ENCODE results near the gene MAX.

Gene MAX

DNA sequence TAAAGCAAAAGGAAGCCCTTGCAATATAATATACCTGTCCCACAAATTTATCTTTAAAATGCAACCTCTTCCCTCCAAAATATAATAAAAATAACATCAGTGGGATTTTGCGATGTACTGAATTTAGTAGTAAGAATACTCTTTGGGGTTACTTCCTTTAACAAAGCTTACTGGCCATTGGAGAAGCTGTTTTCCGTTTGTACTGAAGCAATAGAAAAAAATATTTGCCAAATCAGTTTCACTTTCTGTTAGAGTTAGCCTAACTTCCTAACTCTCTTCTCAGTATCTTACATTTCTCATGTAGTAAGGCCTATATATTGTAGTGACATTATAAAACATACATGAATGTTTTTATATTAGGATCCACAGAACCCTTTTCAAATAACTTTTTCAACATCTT lies 3.7 kb downstream of the MAX start:
- Histone ChIP-seq H3K27ac (ENCODE audit: low read length) (no peak overlapping the region; the same call in 1 of the 2 replicates), H2AFZ (ENCODE audit: low read length) (no peak overlapping the region), H3K9ac (ENCODE audit: low read length) (no peak overlapping the region), H3F3A (ENCODE audit: insufficient read depth, low read length) (no peaks in the 10 kb centered on the region), H3K4me1 (ENCODE audit: low read length) (0 out of 2 replicates have a peak, but pooled peaks cover 10% of the 10 kb centered on the region), H3K9me2 (replicated peaks; ENCODE audit: insufficient read depth, low read length) (no peaks in the 10 kb centered on the region), H3K36me3 (replicated peaks; ENCODE audit: insufficient read depth, low read length) (no peaks in the 10 kb centered on the region), H3K27me3 (replicated peaks; ENCODE audit: insufficient read depth, low read length) (no peaks in the 10 kb centered on the region), H3K79me2 (ENCODE audit: low read length) (peaks cover 59% of the 10 kb centered on the region), H4K20me1 (ENCODE audit: insufficient read depth, low read length) (no peaks in the 10 kb centered on the region), H3K4me3 (ENCODE audit: low read length) (peak overlapping the region; percentile 33; the same call in 1 of the 2 replicates), H3K4me2 (ENCODE audit: low read depth, low read length) (peak overlapping the region; percentile 68), H3K9me3 (replicated peaks; ENCODE audit: insufficient read depth, low read length) (no peaks in the 10 kb centered on the region)
- peak; percentile 47 for DNase-seq
- no peak for TF ChIP-seq EZH2phosphoT487 (IDR thresholded peaks at IDR 0.05; ENCODE audit: low read length)
- TF ChIP-seq EZH2 (optimal IDR thresholded peaks at IDR 0.05; ENCODE audit: low read depth, low read length): no peak
- TF ChIP-seq, protein P1, sequence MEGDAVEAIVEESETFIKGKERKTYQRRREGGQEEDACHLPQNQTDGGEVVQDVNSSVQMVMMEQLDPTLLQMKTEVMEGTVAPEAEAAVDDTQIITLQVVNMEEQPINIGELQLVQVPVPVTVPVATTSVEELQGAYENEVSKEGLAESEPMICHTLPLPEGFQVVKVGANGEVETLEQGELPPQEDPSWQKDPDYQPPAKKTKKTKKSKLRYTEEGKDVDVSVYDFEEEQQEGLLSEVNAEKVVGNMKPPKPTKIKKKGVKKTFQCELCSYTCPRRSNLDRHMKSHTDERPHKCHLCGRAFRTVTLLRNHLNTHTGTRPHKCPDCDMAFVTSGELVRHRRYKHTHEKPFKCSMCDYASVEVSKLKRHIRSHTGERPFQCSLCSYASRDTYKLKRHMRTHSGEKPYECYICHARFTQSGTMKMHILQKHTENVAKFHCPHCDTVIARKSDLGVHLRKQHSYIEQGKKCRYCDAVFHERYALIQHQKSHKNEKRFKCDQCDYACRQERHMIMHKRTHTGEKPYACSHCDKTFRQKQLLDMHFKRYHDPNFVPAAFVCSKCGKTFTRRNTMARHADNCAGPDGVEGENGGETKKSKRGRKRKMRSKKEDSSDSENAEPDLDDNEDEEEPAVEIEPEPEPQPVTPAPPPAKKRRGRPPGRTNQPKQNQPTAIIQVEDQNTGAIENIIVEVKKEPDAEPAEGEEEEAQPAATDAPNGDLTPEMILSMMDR (IDR thresholded peaks at IDR 0.05; ENCODE audit: low read length): no peak

DNA sequence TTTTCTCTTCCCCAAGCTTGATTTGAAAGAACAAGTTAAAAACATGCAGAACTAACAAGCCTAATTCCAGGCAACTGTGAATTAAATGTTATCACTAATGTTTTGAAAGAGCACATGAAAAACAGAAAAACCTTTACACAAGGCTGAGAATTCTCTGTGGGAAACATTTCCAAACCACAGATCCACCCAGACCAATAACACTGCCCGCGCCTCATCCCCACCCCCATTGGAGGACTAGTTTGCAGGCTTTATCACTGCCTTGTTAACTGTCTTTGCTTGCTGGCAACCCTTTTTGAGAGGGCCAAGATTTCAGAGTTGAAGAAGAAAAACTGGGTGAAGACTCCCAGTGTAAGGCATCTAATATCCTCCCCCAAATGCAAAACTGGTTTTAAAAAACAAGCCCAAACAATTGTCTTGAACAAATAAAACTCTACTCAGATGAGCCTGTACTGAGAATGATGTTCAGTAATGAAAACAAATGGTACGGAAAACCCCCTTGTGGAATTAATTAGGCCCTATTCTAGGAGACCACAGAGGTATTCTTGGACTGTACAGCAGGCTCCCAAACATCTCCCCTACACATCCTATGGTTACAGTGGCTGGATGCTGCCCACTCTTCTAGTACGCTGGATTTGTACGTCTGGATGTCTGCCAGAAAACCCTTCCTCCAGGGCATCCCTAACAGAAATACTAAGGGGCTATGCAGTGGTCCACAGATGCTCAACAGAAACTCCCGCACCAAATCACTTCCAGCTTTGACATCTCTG lies 5.8 kb downstream of the MAX start:
- H3K79me2 ChIP-seq (ENCODE audit: low read length): peaks cover 55% of the 10 kb centered on the region
- H2AFZ ChIP-seq (ENCODE audit: low read length): no peak overlapping the region
- no peaks in the 10 kb centered on the region for H3K36me3 ChIP-seq (replicated peaks; ENCODE audit: insufficient read depth, low read length)
- H3K4me1 ChIP-seq (ENCODE audit: low read length): 0 out of 2 replicates have a peak, but pooled peaks cover 10% of the 10 kb centered on the region
- no peaks in the 10 kb centered on the region for H3K9me2 ChIP-seq (replicated peaks; ENCODE audit: insufficient read depth, low read length)
- H4K20me1 ChIP-seq (ENCODE audit: insufficient read depth, low read length): no peaks in the 10 kb centered on the region
- no peak overlapping the region for H3K9ac ChIP-seq (ENCODE audit: low read length)
- DNase-seq: no peak
- H3K27me3 ChIP-seq (replicated peaks; ENCODE audit: insufficient read depth, low read length): no peaks in the 10 kb centered on the region
- H3F3A ChIP-seq (ENCODE audit: insufficient read depth, low read length): no peaks in the 10 kb centered on the region
- no peak overlapping the region for H3K4me3 ChIP-seq (ENCODE audit: low read length)
- no peak overlapping the region for H3K4me2 ChIP-seq (ENCODE audit: low read depth, low read length)
- H3K27ac ChIP-seq (ENCODE audit: low read length): no peak overlapping the region
- H3K9me3 ChIP-seq (replicated peaks; ENCODE audit: insufficient read depth, low read length): no peaks in the 10 kb centered on the region
- TF ChIP-seq EZH2phosphoT487 (IDR thresholded peaks at IDR 0.05; ENCODE audit: low read length) (no peak), EZH2 (optimal IDR thresholded peaks at IDR 0.05; ENCODE audit: low read depth, low read length) (no peak)
- TF ChIP-seq, protein P1 (IDR thresholded peaks at IDR 0.05; ENCODE audit: low read length): no peak

DNA sequence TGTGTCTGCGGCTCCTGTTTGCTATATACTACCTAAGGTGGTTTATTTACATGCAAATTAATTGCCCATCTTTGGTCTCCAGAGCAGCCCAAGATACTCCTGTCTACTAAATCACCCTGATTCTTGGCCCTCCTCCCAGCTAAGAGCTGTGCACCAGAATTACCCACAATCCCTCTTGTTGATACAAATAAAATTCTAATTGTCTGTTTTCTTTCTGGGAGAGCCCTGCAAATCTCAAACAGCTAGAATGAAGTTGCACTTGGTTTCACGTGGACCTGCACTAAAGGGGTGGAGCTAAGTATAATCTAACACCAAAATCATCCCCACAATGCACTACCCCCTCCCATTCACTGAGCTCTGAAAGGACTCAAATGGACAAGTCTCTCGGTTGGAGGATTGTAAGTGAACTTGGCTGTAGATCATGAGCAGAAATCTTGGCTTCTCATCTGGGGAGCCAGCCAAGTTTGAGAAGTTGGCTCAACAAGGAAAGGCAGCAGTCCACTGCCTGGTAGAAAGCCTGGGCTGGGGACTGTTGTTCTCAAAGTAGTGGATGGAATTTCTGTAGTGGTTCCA lies 6.6 kb downstream of the MAX start:
- Histone ChIP-seq H3K4me2 (ENCODE audit: low read depth, low read length) (no peak overlapping the region), H3K79me2 (ENCODE audit: low read length) (peaks cover 48% of the 10 kb centered on the region), H3K9ac (ENCODE audit: low read length) (no peak overlapping the region), H3F3A (ENCODE audit: insufficient read depth, low read length) (no peaks in the 10 kb centered on the region), H3K9me3 (replicated peaks; ENCODE audit: insufficient read depth, low read length) (no peaks in the 10 kb centered on the region), H2AFZ (ENCODE audit: low read length) (no peak overlapping the region), H3K27ac (ENCODE audit: low read length) (no peak overlapping the region), H3K9me2 (replicated peaks; ENCODE audit: insufficient read depth, low read length) (no peaks in the 10 kb centered on the region), H3K4me3 (ENCODE audit: low read length) (no peak overlapping the region), H4K20me1 (ENCODE audit: insufficient read depth, low read length) (no peaks in the 10 kb centered on the region), H3K27me3 (replicated peaks; ENCODE audit: insufficient read depth, low read length) (no peaks in the 10 kb centered on the region), H3K36me3 (replicated peaks; ENCODE audit: insufficient read depth, low read length) (no peaks in the 10 kb centered on the region), H3K4me1 (ENCODE audit: low read length) (0 out of 2 replicates have a peak, but pooled peaks cover 7% of the 10 kb centered on the region)
- TF ChIP-seq, protein P1 (IDR thresholded peaks at IDR 0.05; ENCODE audit: low read length): no peak
- TF ChIP-seq EZH2 (optimal IDR thresholded peaks at IDR 0.05; ENCODE audit: low read depth, low read length) (no peak), EZH2phosphoT487 (IDR thresholded peaks at IDR 0.05; ENCODE audit: low read length) (no peak)
- no peak for DNase-seq

Data from MM.1S (cell line).